GM10266 (cell line): ENCODE measurements around the gene DUS2.
A peak's percentile ranks its signal among the peaks of the same experiment; 100 is the strongest.
"Not testable (repeated sequence)": the region's sequence is repeated elsewhere in the genome, so short reads cannot be mapped to it uniquely, and the experiment has no call there.

Experiments
- DNase-seq: peaks from one replicate; pipeline ENCODE4 v3.0.0; 2012; ENCODE audit errors: extremely low spot score
- CTCF ChIP-seq: IDR thresholded peaks from 2 replicates; pipeline ENCODE4 v1.5.1; 2012; ENCODE audit warnings: mild to moderate bottlenecking, low read depth; ENCODE audit not compliant: control insufficient read depth, insufficient read depth; ENCODE audit errors: missing control alignments

DUS2 gene

GRCh38 chr16:67992661-67993206, 30.4 kb upstream of the DUS2 start:
- DNase-seq: peak; percentile 19
- no peak for TF ChIP-seq CTCF

- TF ChIP-seq CTCF: peak; percentile 96
- DNase-seq: peak; percentile 89
Measured at GRCh38 chr16:67993207-67994039, 29.7 kb upstream of the DUS2 start.

GRCh38 chr16:67994040-67994408, 29.1 kb upstream of the DUS2 start:
- not testable (repeated sequence) for DNase-seq

GRCh38 chr16:67995423-67995822, 27.7 kb upstream of the DUS2 start:
- no peak for DNase-seq
- no peak for TF ChIP-seq CTCF

- no peak for DNase-seq
Measured at GRCh38 chr16:67996666-67997065, 26.4 kb upstream of the DUS2 start.

GRCh38 chr16:67998231-67998778, 24.8 kb upstream of the DUS2 start:
- DNase-seq: not testable (repeated sequence)

More at GRCh38 chr16:67996666-67997065, 26.4 kb upstream of the DUS2 start:
- TF ChIP-seq CTCF: no peak

GRCh38 chr16:67998779-67999688, 24.1 kb upstream of the DUS2 start, which contains the start of gene DPEP2:
TSS of gene DPEP2 (minus strand) at chr16:67999484. CDS start at chr16:67993212, 6,272 bp downstream.
- DNase-seq: not testable (repeated sequence)

- no peak for TF ChIP-seq CTCF
- no peak for DNase-seq
Measured at GRCh38 chr16:67999985-68000384, 23.1 kb upstream of the DUS2 start.
